ENCODE results near the gene HAAO. TPM values are rescaled to one million over a fixed set of nuclear protein-coding genes. Genes with fewer than 3 reads are reported as not detected.

Gene HAAO
- total and polyA plus RNA-seq, 2 donors (not counting 3 experiments of a cell fraction or from before 2014, with no cell fraction given): 0.82 to 1.1 TPM

- Histone ChIP-seq H3K9ac (replicated peaks; ENCODE audit: extremely low read depth, insufficient read depth, low read length) (no peak overlapping the region), H3K9me3 (replicated peaks; ENCODE audit: control insufficient read depth, insufficient read depth, low read length) (no peaks in the 10 kb centered on the region), H2AFZ (ENCODE audit: low read depth, low read length) (no peak overlapping the region), H3K4me3 (replicated peaks in 1 of 3; ENCODE audit: insufficient read depth in 1 of 3, low read depth in 1 of 3, low read length in 3 of 3) (no peak overlapping the region), H3K4me2 (ENCODE audit: insufficient read depth, low read length) (no peak overlapping the region), H3K4me1 (ENCODE audit: control insufficient read depth, extremely low read depth, insufficient read depth, low read length) (no peaks in the 10 kb centered on the region), H4K20me1 (replicated peaks; ENCODE audit: control insufficient read depth, extremely low read depth, insufficient read depth, low read length) (no peaks in the 10 kb centered on the region), H3K9me1 (replicated peaks; ENCODE audit: control insufficient read depth, extremely low read depth, insufficient read depth, low read length) (no peaks in the 10 kb centered on the region), H3K79me2 (ENCODE audit: control insufficient read depth, insufficient read depth, low read length) (no peaks in the 10 kb centered on the region), H3K36me3 (ENCODE audit: control insufficient read depth in 2 of 2, extremely low read depth in 1 of 2, insufficient read depth in 2 of 2, low read length in 2 of 2) (no peaks in the 10 kb centered on the region), H3K27ac (ENCODE audit: insufficient read depth, low read depth, low read length) (no peak overlapping the region), H3K27me3 (ENCODE audit: control insufficient read depth in 2 of 2, insufficient read depth in 2 of 2, low read length in 2 of 2) (no peaks in the 10 kb centered on the region)
- intact Hi-C loops (cut with micrococcal nuclease) (no loop called here), dilution Hi-C loops (cut with MboI; ENCODE audit: extremely low pct_ligation_motif_present, low sequenced_read_pairs) (no loop called here)
- no peak for FAIRE-seq
- no TSS peak for BruUV-seq (replicated peaks)
- TF ChIP-seq POLR2A (IDR thresholded peaks at IDR 0.05; ENCODE audit: low read depth, low read length) (no peak), POLR2AphosphoS5 (IDR thresholded peaks at IDR 0.05; ENCODE audit: insufficient read depth, low read depth, low read length) (no peak), FOS (IDR thresholded peaks at IDR 0.05; ENCODE audit: borderline replicate concordance, insufficient read depth, low read length) (no peak), MAX (IDR thresholded peaks at IDR 0.05; ENCODE audit: insufficient read depth, insufficient read length) (no peak), MYC (IDR thresholded peaks at IDR 0.05; ENCODE audit: low read depth, low read length) (no peak), JUN (IDR thresholded peaks at IDR 0.05; ENCODE audit: borderline replicate concordance, insufficient read depth, insufficient read length, low read depth) (no peak), GATA2 (IDR thresholded peaks at IDR 0.05; ENCODE audit: insufficient read depth, insufficient read length, low read depth, low read length) (no peak), CTCF (IDR thresholded peaks at IDR 0.05; ENCODE audit: extremely low read depth in 1 of 2, insufficient read depth in 1 of 2, low read depth in 1 of 2, low read length in 2 of 2) (no peak), EZH2 (IDR thresholded peaks at IDR 0.05; ENCODE audit: borderline replicate concordance, low read depth, low read length, severe bottlenecking) (no peak)
- DNase-seq (ENCODE audit: low read depth, low spot score): no peak
- CTCF ChIA-PET: interaction anchor here (1.0 kb wide), 1 partner anchor 13 kb away, joined by 3 read pairs; no protein-coding TSS in a partner anchor
- POLR2A ChIA-PET: no interaction called here
Observed at GRCh38 chr2:42784204-42784880, 8.0 kb downstream of the HAAO start.
